BJ (cell line): ENCODE data around the gene SBF2. TPM values are rescaled to one million over a fixed set of nuclear protein-coding genes. Genes with fewer than 3 reads are reported as not detected.

Experiments
- CTCF ChIA-PET: fragments of 350-600 bp; formaldehyde crosslinking; extraction: SDS; loops from one replicate; lab custom pipeline; 2021; ENCODE audit warnings: antibody characterized with exemption, inconsistent platforms; lab: Yijun Ruan, JAX
- POLR2A ChIA-PET: fragments of 300-600 bp; sonication (Branson Sonifier 250); formaldehyde crosslinking; extraction: SDS; loops from one replicate; lab custom pipeline; 2021; ENCODE audit warnings: antibody characterized with exemption; lab: Charles Lee
- DNase-seq: peaks from one replicate; pipeline ENCODE4 v3.0.0-alpha.2; 2011; ENCODE audit warnings: low read depth
- H3K27me3 ChIP-seq: 2 replicates; pipeline ENCODE4 v1.6.0; 2011; ENCODE audit warnings: low read length; ENCODE audit not compliant: control insufficient read depth, insufficient read depth
- H3K36me3 ChIP-seq: 2 replicates; pipeline ENCODE4 v1.5.1; 2011; ENCODE audit warnings: low read length; ENCODE audit not compliant: control insufficient read depth, insufficient read depth
- H3K4me3 ChIP-seq: 2 replicates; pipeline ENCODE4 v1.5.1; 2011; ENCODE audit warnings: low read depth, mild to moderate bottlenecking, control low read depth, low read length
- polyA plus RNA-seq: library from polyadenylated mRNA; depleted of rRNA; stranded (reverse); fragments of >200 nt; gene quantifications from 2 replicates; pipeline ENCODE4 v1.2.3, GENCODE V29; 2011
- TF ChIP-seq, protein P1 (sequence below): IDR thresholded peaks from 2 replicates; pipeline ENCODE4 v1.5.1; 2011; ENCODE audit warnings: low read depth, mild to moderate bottlenecking, control low read depth, inconsistent platforms, low read length, moderate library complexity; ENCODE audit not compliant: insufficient read depth

The SBF2 gene
- polyA plus RNA-seq, 1 experiment, result 33.8 TPM

DNA sequence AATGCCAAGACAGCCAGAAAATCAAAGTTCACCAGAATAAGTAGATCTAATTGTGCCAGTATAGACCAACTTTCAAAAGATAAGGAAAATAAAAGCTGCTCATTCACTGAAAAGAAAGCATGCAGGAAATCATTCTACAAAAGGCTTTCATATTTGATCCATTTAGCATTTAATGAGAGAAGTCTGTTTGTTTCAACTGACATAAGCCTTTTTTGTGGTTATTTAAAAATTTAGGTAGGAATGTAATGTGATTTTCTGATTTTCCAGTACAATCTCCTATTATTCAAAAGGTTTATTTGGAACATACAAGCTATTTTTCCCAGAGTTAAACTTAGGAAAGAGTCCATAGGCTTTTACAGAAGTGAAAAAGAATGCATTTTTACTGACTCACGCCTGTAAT, 92.7 kb downstream of the SBF2 start:
- CTCF ChIA-PET, result no interaction called here
- TF ChIP-seq, protein P1, sequence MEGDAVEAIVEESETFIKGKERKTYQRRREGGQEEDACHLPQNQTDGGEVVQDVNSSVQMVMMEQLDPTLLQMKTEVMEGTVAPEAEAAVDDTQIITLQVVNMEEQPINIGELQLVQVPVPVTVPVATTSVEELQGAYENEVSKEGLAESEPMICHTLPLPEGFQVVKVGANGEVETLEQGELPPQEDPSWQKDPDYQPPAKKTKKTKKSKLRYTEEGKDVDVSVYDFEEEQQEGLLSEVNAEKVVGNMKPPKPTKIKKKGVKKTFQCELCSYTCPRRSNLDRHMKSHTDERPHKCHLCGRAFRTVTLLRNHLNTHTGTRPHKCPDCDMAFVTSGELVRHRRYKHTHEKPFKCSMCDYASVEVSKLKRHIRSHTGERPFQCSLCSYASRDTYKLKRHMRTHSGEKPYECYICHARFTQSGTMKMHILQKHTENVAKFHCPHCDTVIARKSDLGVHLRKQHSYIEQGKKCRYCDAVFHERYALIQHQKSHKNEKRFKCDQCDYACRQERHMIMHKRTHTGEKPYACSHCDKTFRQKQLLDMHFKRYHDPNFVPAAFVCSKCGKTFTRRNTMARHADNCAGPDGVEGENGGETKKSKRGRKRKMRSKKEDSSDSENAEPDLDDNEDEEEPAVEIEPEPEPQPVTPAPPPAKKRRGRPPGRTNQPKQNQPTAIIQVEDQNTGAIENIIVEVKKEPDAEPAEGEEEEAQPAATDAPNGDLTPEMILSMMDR, result no peak
- Histone ChIP-seq H3K4me3 (no peak overlapping the region), H3K27me3 (no peaks in the 10 kb centered on the region), H3K36me3 (no peaks in the 10 kb centered on the region)
- POLR2A ChIA-PET, result no interaction called here
- DNase-seq, result no peak

DNA sequence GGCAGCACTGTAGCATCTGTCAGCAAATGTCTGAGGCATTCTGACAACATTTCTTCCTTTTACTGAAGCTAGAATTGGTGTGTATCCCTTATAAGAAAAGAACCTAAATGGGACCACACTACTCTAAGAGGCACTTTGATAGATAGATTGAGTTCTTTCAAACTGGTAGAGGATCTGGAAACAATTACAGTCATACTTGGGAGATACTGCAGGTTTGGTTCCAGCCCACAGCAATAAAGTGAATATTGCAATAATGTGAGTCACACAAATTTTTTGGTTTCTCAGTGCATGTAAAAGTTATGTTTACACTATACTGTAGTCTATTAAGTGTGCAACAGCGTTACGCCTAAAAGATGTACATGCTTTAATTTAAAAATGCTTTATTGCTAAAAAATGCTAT, 96.9 kb downstream of the SBF2 start:
- Histone ChIP-seq H3K27me3 (no peaks in the 10 kb centered on the region), H3K36me3 (no peaks in the 10 kb centered on the region), H3K4me3 (no peak overlapping the region)
- peak; percentile 59 for DNase-seq
- POLR2A ChIA-PET, result no interaction called here
- CTCF ChIA-PET, result interaction anchor here (1.8 kb wide), 1 partner anchor 11 kb away, joined by 14 read pairs; no protein-coding TSS in a partner anchor
- TF ChIP-seq, protein P1, result no peak

DNA sequence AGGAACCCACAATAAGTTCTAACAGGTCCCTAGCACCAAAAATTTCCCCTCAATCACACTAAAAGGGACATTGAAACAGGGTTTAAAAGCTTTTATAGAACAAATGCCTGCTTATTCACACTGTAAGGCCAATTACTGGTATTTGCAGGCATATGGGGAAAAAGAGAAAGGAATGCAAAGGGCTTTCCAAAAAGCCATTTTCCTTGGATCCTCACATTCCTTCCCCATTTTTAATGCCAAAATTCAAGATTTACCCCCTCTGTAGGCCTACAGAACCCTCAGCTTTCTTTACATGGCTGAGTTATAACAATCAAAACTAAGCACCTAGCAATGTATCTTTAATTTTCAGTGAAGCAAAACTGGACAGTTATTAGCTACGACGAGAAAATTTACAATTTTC, 102.0 kb downstream of the SBF2 start:
- Histone ChIP-seq H3K27me3 (no peaks in the 10 kb centered on the region), H3K36me3 (no peaks in the 10 kb centered on the region), H3K4me3 (no peak overlapping the region)
- TF ChIP-seq, protein P1, result no peak
- POLR2A ChIA-PET, result no interaction called here
- no peak for DNase-seq
- CTCF ChIA-PET, result interaction anchor here (0.6 to 1.5 kb wide), 3 partner anchors 10 to 932 kb away, joined by 3 to 5 read pairs (median 4); no protein-coding TSS in a partner anchor

DNA sequence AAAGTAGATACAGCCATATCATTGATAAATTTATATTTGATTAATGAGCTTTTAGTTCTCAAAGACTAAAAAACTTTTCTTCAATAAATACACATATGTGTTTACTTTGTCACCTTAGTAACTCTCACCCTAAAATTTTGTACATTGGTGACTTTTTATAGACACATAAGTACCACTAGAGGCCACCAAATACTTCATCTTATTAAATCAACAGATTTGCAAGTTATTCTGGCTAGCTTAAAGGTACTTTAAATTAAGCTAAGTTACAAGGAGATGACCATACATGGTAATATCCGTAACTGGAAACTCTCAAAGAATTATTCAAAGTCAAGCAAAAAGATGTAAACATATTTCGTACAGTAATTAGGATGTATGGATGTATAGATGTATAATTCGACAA, 112.2 kb downstream of the SBF2 start:
- TF ChIP-seq, protein P1, result peak; percentile 21; the same call in 1 of the 2 replicates
- ChIA-PET CTCF (interaction anchor here (0.6 to 1.8 kb wide), 10 partner anchors 11 to 554 kb away, joined by 3 to 5 read pairs (median 4); partner anchors contain the start of gene ADM), POLR2A (no interaction called here)
- Histone ChIP-seq H3K36me3 (no peaks in the 10 kb centered on the region), H3K4me3 (no peak overlapping the region), H3K27me3 (no peaks in the 10 kb centered on the region)
- peak; percentile 35 for DNase-seq

DNA sequence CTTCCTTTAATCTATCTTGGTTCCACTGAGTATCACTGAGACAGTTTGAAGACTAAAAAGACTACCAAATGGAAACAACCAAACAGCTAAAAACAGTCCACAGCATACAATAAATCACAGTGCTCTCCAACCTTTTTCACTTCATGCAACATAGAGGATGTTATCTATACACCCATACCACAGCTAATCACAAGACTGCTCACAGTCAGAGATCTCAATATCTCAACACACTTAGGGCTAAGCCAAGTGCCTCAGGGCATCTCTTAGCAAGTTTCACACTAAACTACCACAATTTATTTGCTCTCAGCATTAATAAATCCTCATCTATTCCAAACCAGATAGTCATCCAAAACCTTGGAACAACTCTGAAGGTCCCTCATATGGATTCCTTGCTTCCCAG, 129.4 kb downstream of the SBF2 start:
- no peaks in the 10 kb centered on the region for H3K27me3 ChIP-seq
- H3K4me3 ChIP-seq, result no peak overlapping the region
- DNase-seq, result no peak
- no peaks in the 10 kb centered on the region for H3K36me3 ChIP-seq
- ChIA-PET CTCF (interaction anchor here (1.0 to 1.7 kb wide), 2 partner anchors 33 to 160 kb away, joined by 3 read pairs; no protein-coding TSS in a partner anchor), POLR2A (no interaction called here)
- TF ChIP-seq, protein P1, result no peak
